Erythroblast (primary cell): Measurements from ENCODE around the gene MIB2.
"Not testable (repeated sequence)": the region's sequence is repeated elsewhere in the genome, so short reads cannot be mapped to it uniquely, and the experiment has no call there.

Experiments
- GATA1 ChIP-seq: IDR thresholded peaks from 2 replicates; pipeline ENCODE4 v1.6.1; 2011; ENCODE audit warnings: low read depth, mild to moderate bottlenecking, control low read depth, low read length, moderate library complexity
- POLR2A ChIP-seq: IDR thresholded peaks from 2 replicates; pipeline ENCODE4 v1.6.1; 2011; ENCODE audit warnings: mild to moderate bottlenecking, low read length

DNA sequence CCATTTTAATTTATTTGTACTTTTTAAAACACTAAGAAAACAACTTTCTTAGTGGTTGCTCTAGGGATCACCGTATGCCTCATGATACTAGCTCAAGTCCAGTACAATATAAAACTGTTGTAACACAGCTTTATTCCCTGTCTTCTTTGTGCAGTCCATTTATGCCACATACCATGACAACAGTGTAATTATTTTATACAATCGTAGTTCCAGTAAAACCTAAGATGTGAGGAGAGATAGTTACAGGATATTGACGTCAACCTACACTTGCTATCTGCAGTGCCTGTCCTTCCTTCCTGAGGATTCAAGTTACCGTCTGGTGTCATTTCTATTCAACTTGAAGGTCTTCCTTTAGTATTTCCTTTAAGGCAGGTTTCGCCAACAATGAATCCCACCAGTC lies 31.0 kb downstream of the MIB2 start:
- not testable (repeated sequence) for TF ChIP-seq POLR2A, GATA1
